GM19328 (cell line): ENCODE data around the gene ORC2.

Experiments
- ATAC-seq: cut with Tn5 transposase; IDR thresholded peaks from one replicate; pipeline ENCODE4 v1.9.1; 2021; ENCODE audit warnings: mild to moderate bottlenecking, moderate library complexity; ENCODE audit not compliant: unreplicated experiment

The ORC2 gene

GRCh38 chr2:200862532-200863000 lies 100.9 kb downstream of the ORC2 start:
- ATAC-seq = no peak

- ATAC-seq = no peak
Measured at GRCh38 chr2:200861617-200862155, 101.8 kb downstream of the ORC2 start.

- ATAC-seq = no peak
Measured at GRCh38 chr2:200860092-200860795, 103.2 kb downstream of the ORC2 start.
